K562 (cell line): Measurements from ENCODE around the gene RNF103. TPM values are rescaled to one million over a fixed set of nuclear protein-coding genes. Genes with fewer than 3 reads are reported as not detected.

Experiments used
- ATAC-seq: fragments of 200-7000 bp; cut with Tn5 transposase; 3 replicates; pipeline ENCODE4 v1.9.1; 2020; ENCODE audit warnings: moderate library complexity
- BruUV-seq: library from RNA; stranded (reverse); fragments of 400-500 nt; replicated peaks from 2 replicates; lab custom pipeline; 2021; lab: Mats Ljungman, UMichigan
- CTCF ChIA-PET: fragments of 300-600 bp; formaldehyde crosslinking; extraction: SDS; loops from one replicate; lab custom pipeline; 2021; ENCODE audit warnings: low intra/inter-chr PET ratio; lab: Yijun Ruan, JAX
- POLR2A ChIA-PET: fragments of 300-600, 350-650 bp; sonication (Branson Sonifier 250); formaldehyde crosslinking; extraction: SDS; loops from one replicate; lab custom pipeline; 2021; ENCODE audit warnings: antibody characterized with exemption, inconsistent platforms; lab: Yijun Ruan, JAX
- DNase-seq, 4 experiments: peaks; one replicate each; pipeline versions ENCODE4 v3.0.0 to v3.0.0-alpha.2; 2011 to 2018; ENCODE audit warnings: low spot score in 3 of 4, mixed read lengths in 3 of 4; ENCODE audit errors: extremely low read depth in 1 of 4
- FAIRE-seq: peaks from 2 replicates; lab custom pipeline; 2011; peaks lifted over from hg19 to GRCh38; lab: Jason Lieb, UNC
- H2AFZ ChIP-seq: 2 replicates; pipeline ENCODE4 v1.6.0; 2011; ENCODE audit warnings: low read depth, low read length, control low read depth, inconsistent platforms
- H3K27ac ChIP-seq: fragments of 200-600 bp; 3 replicates; pipeline ENCODE4 v1.8.0; 2011; ENCODE audit warnings: low read depth, mild to moderate bottlenecking, control low read depth, inconsistent platforms, low read length, moderate library complexity, mixed read lengths; ENCODE audit errors: extremely low read depth
- H3K27me3 ChIP-seq, 2 experiments: fragments of 300-600 bp in 1 of 2; 2 replicates in 1 of 2; 3 replicates in 1 of 2; pipeline versions ENCODE4 v1.6.0 to v1.8.0; 2011; ENCODE audit warnings: inconsistent platforms in 2 of 2, low read length in 2 of 2, mild to moderate bottlenecking in 1 of 2, mixed read lengths in 1 of 2, moderate library complexity in 1 of 2; ENCODE audit not compliant: control insufficient read depth in 2 of 2, insufficient read depth in 2 of 2
- H3K36me3 ChIP-seq: fragments of 300-600 bp; 3 replicates; pipeline ENCODE4 v1.8.0; 2011; ENCODE audit warnings: mild to moderate bottlenecking, low read length, inconsistent platforms; ENCODE audit not compliant: control insufficient read depth, insufficient read depth
- H3K4me1 ChIP-seq, 2 experiments: fragments of 200-600 bp in 1 of 2; replicated peaks in 1 of 2; 2 replicates in 1 of 2; 3 replicates in 1 of 2; pipeline versions ENCODE4 v1.5.1 to v1.8.0; 2011; ENCODE audit warnings: inconsistent platforms in 2 of 2, low read length in 2 of 2, mild to moderate bottlenecking in 1 of 2, mixed read lengths in 1 of 2, moderate library complexity in 1 of 2; ENCODE audit not compliant: control insufficient read depth in 2 of 2, insufficient read depth in 2 of 2
- H3K4me2 ChIP-seq: 2 replicates; pipeline ENCODE4 v1.6.1; 2011; ENCODE audit warnings: low read length, control low read depth, inconsistent platforms, mixed read lengths; ENCODE audit not compliant: insufficient read depth
- H3K4me3 ChIP-seq: fragments of 200-600 bp; sonication (generic), shearing (Covaris generic); 2 replicates; pipeline ENCODE4 v1.5.1; 2016; ENCODE audit warnings: control low read depth, inconsistent platforms
- H3K79me2 ChIP-seq: fragments of 200-600 bp; 3 replicates; pipeline ENCODE4 v1.8.0; 2011; ENCODE audit warnings: low read length, inconsistent platforms; ENCODE audit not compliant: control insufficient read depth, insufficient read depth
- H3K9ac ChIP-seq, 2 experiments: 2 replicates each; pipeline versions ENCODE4 v1.6.0 to v1.6.1; 2011; ENCODE audit warnings: low read depth in 2 of 2, low read length in 2 of 2, control low read depth in 1 of 2, inconsistent platforms in 1 of 2, mild to moderate bottlenecking in 1 of 2, mixed read lengths in 1 of 2; ENCODE audit not compliant: insufficient read depth in 1 of 2
- H3K9me1 ChIP-seq: one replicate; pipeline ENCODE4 v1.6.0; 2011; ENCODE audit warnings: inconsistent platforms, mild to moderate bottlenecking, low read length, moderate library complexity; ENCODE audit not compliant: control insufficient read depth, insufficient read depth
- H3K9me3 ChIP-seq: replicated peaks from 2 replicates; pipeline ENCODE4 v1.5.1; 2011; ENCODE audit warnings: low read depth, low read length, inconsistent platforms; ENCODE audit not compliant: control insufficient read depth, insufficient read depth
- H4K20me1 ChIP-seq: replicated peaks from 2 replicates; pipeline ENCODE4 v1.6.1; 2011; ENCODE audit warnings: low read length, inconsistent platforms, mixed read lengths; ENCODE audit not compliant: control insufficient read depth, insufficient read depth
- CC2D1A ChIP-seq: fragments of 450-650 bp; IDR thresholded peaks from 2 replicates; pipeline ENCODE4 v1.6.1; 2017; ENCODE audit warnings: mild to moderate bottlenecking
- ERF ChIP-seq: fragments of 450-650 bp; formaldehyde crosslinking; IDR thresholded peaks from 2 replicates; pipeline ENCODE4 v1.4.0; 2020; ENCODE audit warnings: mild to moderate bottlenecking, mixed read lengths
- ETV1 ChIP-seq: fragments of 450-650 bp; conservative IDR thresholded peaks from 2 replicates; pipeline ENCODE4 v1.6.1; 2016; ENCODE audit warnings: missing genetic modification characterization, control low read depth, low read depth, missing compliant biosample characterization
- NFIC ChIP-seq: fragments of 450-650 bp; IDR thresholded peaks from 2 replicates; pipeline ENCODE4 v1.6.1; 2017; ENCODE audit warnings: mild to moderate bottlenecking, inconsistent platforms
- RBM25 ChIP-seq: fragments of 200-400 bp; formaldehyde crosslinking; IDR thresholded peaks from 2 replicates; pipeline ENCODE4 v1.6.1; 2018; ENCODE audit warnings: low read length, low read depth, moderate library complexity; ENCODE audit not compliant: severe bottlenecking
- SAP30 ChIP-seq: fragments of 200-600 bp; sonication (generic); IDR thresholded peaks from 2 replicates; pipeline ENCODE4 v1.6.1; 2012; ENCODE audit warnings: borderline replicate concordance, low read depth, mild to moderate bottlenecking, moderate library complexity, low read length, control low read depth, inconsistent platforms; ENCODE audit not compliant: insufficient read depth, poor library complexity, severe bottlenecking
- SMARCA5 ChIP-seq: fragments of 450-650 bp; IDR thresholded peaks from 2 replicates; pipeline ENCODE4 v1.6.1; 2016
- STAG1 ChIP-seq: sonication (generic); formaldehyde crosslinking; IDR thresholded peaks from 2 replicates; pipeline ENCODE4 v1.5.0; 2020; ENCODE audit warnings: missing genetic modification reagents, borderline replicate concordance
- TEAD1 ChIP-seq, 2 experiments: fragments of 450-650 bp in 1 of 2; sonication (generic) in 1 of 2; formaldehyde crosslinking; IDR thresholded peaks; 2 replicates each; pipeline versions ENCODE4 v1.4.0 to v1.8.0; 2020 to 2022; ENCODE audit warnings: mild to moderate bottlenecking in 2 of 2, missing genetic modification reagents in 1 of 2
- THRA ChIP-seq: fragments of 450-650 bp; IDR thresholded peaks from 2 replicates; pipeline ENCODE4 v1.6.1; 2017; ENCODE audit warnings: mild to moderate bottlenecking, moderate library complexity
- WGBS: fragments of 100-300 bp; shearing (Covaris generic); methylation state at CpG from one replicate; pipeline ENCODE4 v1.1.6; 2016; ENCODE audit warnings: low coverage, mixed read lengths; ENCODE audit not compliant: insufficient coverage; ENCODE audit errors: missing lambda C conversion rate; 5-methylcytosine and 5-hydroxymethylcytosine counted together
- in situ Hi-C: fragments of 300-500 bp; cut with MboI; formaldehyde crosslinking; loops from 4 replicates; pipeline ENCODE4 v1.15.0; 2018; ENCODE audit warnings: inconsistent platforms, mixed read lengths
- intact Hi-C: fragments of 100-400 bp; cut with micrococcal nuclease; formaldehyde crosslinking; loops from 2 replicates; pipeline ENCODE4 v1.14.2; 2022
- polyA plus RNA-seq, 8 experiments: library from polyadenylated mRNA; depleted of rRNA in 4 of 8; stranded (reverse) in 5 of 8; unstranded in 3 of 8; fragments of >200 nt; fragmentation: Nextera tagmentation in 2 of 8; fragmentation: Illumina TruSeq in 1 of 8; extraction: Ambion mirVana in 2 of 8; extraction: Trizol in 1 of 8; gene quantifications; 2 replicates each; pipeline versions ENCODE4 v1.2.1 to v1.2.3, GENCODE V29; 2011 to 2014; ENCODE audit warnings: inconsistent platforms in 1 of 8, missing spikeins in 1 of 8
- total RNA-seq, 7 experiments: library from RNA; depleted of rRNA in 6 of 7; stranded (reverse); fragments of >200 nt in 6 of 7; fragmentation: Illumina TruSeq in 2 of 7; extraction: Trizol in 2 of 7; gene quantifications; 2 replicates each; pipeline versions ENCODE4 v1.2.1 to v1.2.3, GENCODE V29; 2011 to 2021; ENCODE audit warnings: low replicate concordance in 1 of 7

Gene RNF103
- total and polyA plus RNA-seq, 9 of the 15 experiments (the other 6 are each of a cell fraction or from before 2014, with no cell fraction given): 1.2 to 6.8 (median 4.6) TPM

GRCh38 chr2:86632672-86633071 lies 9.0 kb upstream of the RNF103 start:
- FAIRE-seq: no peak
- no peak for ATAC-seq
- TF ChIP-seq ERF: no peak
- no TSS peak for BruUV-seq
- POLR2A ChIA-PET: interaction anchor here (1.0 kb wide), 1 partner anchor 16 kb away, joined by 3 read pairs; no protein-coding TSS in a partner anchor
- H2AFZ ChIP-seq: no peak overlapping the region
- H3K79me2 ChIP-seq: no peaks in the 10 kb centered on the region
- H3K4me1 ChIP-seq: 0 out of 5 replicates have a peak, but pooled peaks cover 0 to 3% of the 10 kb centered on the region in 2 experiments
- in situ Hi-C loops: loop anchor here (5.0 kb wide), 1 partner anchor 50 kb away; no protein-coding TSS in a partner anchor
- no peak overlapping the region for H3K4me3 ChIP-seq
- H3K9ac ChIP-seq: no peak overlapping the region
- H3K4me2 ChIP-seq: no peak overlapping the region
- no peaks in the 10 kb centered on the region for H3K9me1 ChIP-seq
- WGBS: 30% methylated on average over 1 of the region's 2 CpGs
- no peak for DNase-seq
- H3K36me3 ChIP-seq: no peaks in the 10 kb centered on the region
- no peaks in the 10 kb centered on the region for H4K20me1 ChIP-seq
- no peaks in the 10 kb centered on the region for H3K9me3 ChIP-seq
- intact Hi-C loops: no loop called here
- H3K27me3 ChIP-seq: no peaks in the 10 kb centered on the region
- CTCF ChIA-PET: no interaction called here
- no peak overlapping the region for H3K27ac ChIP-seq

GRCh38 chr2:86631846-86632485 lies 8.3 kb upstream of the RNF103 start:
- H2AFZ ChIP-seq: peak overlapping the region; percentile 30; the same call in 1 of the 2 replicates
- no peak for ATAC-seq
- H3K4me2 ChIP-seq: no peak overlapping the region

More at GRCh38 chr2:86631846-86632485, 8.3 kb upstream of the RNF103 start:
- H3K27me3 ChIP-seq: no peaks in the 10 kb centered on the region
- H3K4me1 ChIP-seq: 0 out of 5 replicates have a peak, but pooled peaks cover 0 to 3% of the 10 kb centered on the region in 2 experiments
- CTCF ChIA-PET: no interaction called here
- no peaks in the 10 kb centered on the region for H3K9me1 ChIP-seq
- no TSS peak for BruUV-seq
- WGBS: 31% methylated on average over 10 of the region's 10 CpGs
- H3K9me3 ChIP-seq: no peaks in the 10 kb centered on the region
- in situ Hi-C loops: loop anchor here (5.0 kb wide), 1 partner anchor 50 kb away; no protein-coding TSS in a partner anchor
- TF ChIP-seq CC2D1A (no peak), STAG1 (CRISPR knock-in tag) (no peak), SMARCA5 (no peak), NFIC (no peak), THRA (no peak), SAP30 (no peak), RBM25 (no peak), TEAD1 (CRISPR knock-in tag; IDR thresholded peaks at IDR 0.05) (no peak), ETV1 (tag) (no peak)
- TF ChIP-seq, all 486 proteins: peak for 0
- Histone ChIP-seq H4K20me1 (no peaks in the 10 kb centered on the region), H3K36me3 (no peaks in the 10 kb centered on the region), H3K27ac (no peak overlapping the region), H3K79me2 (no peaks in the 10 kb centered on the region), H3K4me3 (no peak overlapping the region), H3K9ac (no peak overlapping the region)
- intact Hi-C loops: no loop called here
- POLR2A ChIA-PET: interaction anchor here (0.6 to 1.5 kb wide), 2 partner anchors 10 to 16 kb away, joined by 4 to 5 read pairs; no protein-coding TSS in a partner anchor
- FAIRE-seq: no peak
- no peak for DNase-seq
